HepG2 (cell line): Measurements from ENCODE around the gene BBOX1. TPM values are rescaled to one million over a fixed set of nuclear protein-coding genes. Genes with fewer than 3 reads are reported as not detected.

Experiments used
- ATAC-seq: fragments of 200-7000 bp; cut with Tn5 transposase; 3 replicates; pipeline ENCODE4 v1.9.1; 2020; ENCODE audit warnings: mild to moderate bottlenecking, moderate library complexity
- BruUV-seq: library from RNA; stranded (reverse); fragments of 400-500 nt; replicated peaks from 2 replicates; lab custom pipeline; 2021; lab: Mats Ljungman, UMichigan
- CTCF ChIA-PET: fragments of 300-600 bp; formaldehyde crosslinking; extraction: SDS; loops from one replicate; lab custom pipeline; 2021; ENCODE audit warnings: low total read pairs, inconsistent platforms, low intra/inter-chr PET ratio; lab: Yijun Ruan, JAX
- POLR2A ChIA-PET: fragments of 350-600 bp; sonication (Branson Sonifier 250); formaldehyde crosslinking; loops from one replicate; lab custom pipeline; 2020; ENCODE audit warnings: antibody characterized with exemption, inconsistent platforms; lab: Yijun Ruan, JAX
- DNase-seq: peaks from one replicate; pipeline ENCODE4 v3.0.0-alpha.2; 2015; ENCODE audit warnings: low spot score
- FAIRE-seq: peaks from 3 replicates; lab custom pipeline; 2011; peaks lifted over from hg19 to GRCh38; lab: Jason Lieb, UNC
- H2AFZ ChIP-seq: one replicate; pipeline ENCODE4 v1.6.1; 2011; ENCODE audit warnings: low read length, inconsistent platforms
- H3K27ac ChIP-seq: fragments of 300-600 bp; 3 replicates; pipeline ENCODE4 v1.8.0; 2011; ENCODE audit warnings: mixed run types, mild to moderate bottlenecking, mixed read lengths, low read length, inconsistent platforms; ENCODE audit not compliant: insufficient read depth; ENCODE audit errors: extremely low read length
- H3K27me3 ChIP-seq, 2 experiments: fragments of 200-600 bp in 1 of 2; 2 replicates in 1 of 2; 3 replicates in 1 of 2; pipeline versions ENCODE4 v1.6.0 to v1.8.0; 2011; ENCODE audit warnings: low read length in 2 of 2, mild to moderate bottlenecking in 2 of 2, moderate library complexity in 2 of 2, inconsistent platforms in 1 of 2; ENCODE audit not compliant: insufficient read depth in 2 of 2, control insufficient read depth in 1 of 2
- H3K36me3 ChIP-seq, 2 experiments: fragments of 200-600 bp in 1 of 2; replicated peaks in 1 of 2; 2 replicates in 1 of 2; 3 replicates in 1 of 2; pipeline versions ENCODE4 v1.5.1 to v1.8.0; 2011; ENCODE audit warnings: low read length in 2 of 2, inconsistent platforms in 1 of 2; ENCODE audit not compliant: insufficient read depth in 2 of 2, control insufficient read depth in 1 of 2
- H3K4me1 ChIP-seq: 2 replicates; pipeline ENCODE4 v1.5.1; 2012; ENCODE audit warnings: low read length, inconsistent platforms; ENCODE audit not compliant: insufficient read depth
- H3K4me2 ChIP-seq: 2 replicates; pipeline ENCODE4 v1.6.0; 2011; ENCODE audit warnings: low read depth, low read length, inconsistent platforms
- H3K4me3 ChIP-seq, 3 experiments: fragments of 200-600 bp in 1 of 3; sonication (generic), shearing (Covaris generic) in 1 of 3; replicated peaks in 1 of 3; 2 replicates each; pipeline ENCODE4 v1.5.1; 2011 to 2016; ENCODE audit warnings: low read length in 3 of 3, inconsistent platforms in 2 of 3, low read depth in 2 of 3, mild to moderate bottlenecking in 2 of 3, control low read depth in 1 of 3, mixed read lengths in 1 of 3; ENCODE audit not compliant: insufficient read depth in 1 of 3
- H3K79me2 ChIP-seq: one replicate; pipeline ENCODE4 v1.6.1; 2011; ENCODE audit warnings: low read length, inconsistent platforms; ENCODE audit not compliant: insufficient read depth
- H3K9ac ChIP-seq: 2 replicates; pipeline ENCODE4 v1.6.0; 2011; ENCODE audit warnings: mild to moderate bottlenecking, low read depth, low read length, inconsistent platforms; ENCODE audit not compliant: insufficient read depth
- H3K9me3 ChIP-seq: 2 replicates; pipeline ENCODE4 v1.5.1; 2012; ENCODE audit warnings: mild to moderate bottlenecking, low read length
- H4K20me1 ChIP-seq: 2 replicates; pipeline ENCODE4 v1.6.0; 2011; ENCODE audit warnings: inconsistent platforms, mild to moderate bottlenecking, low read length, moderate library complexity; ENCODE audit not compliant: insufficient read depth
- CREM ChIP-seq, 2 experiments: sonication (generic) in 1 of 2; formaldehyde crosslinking in 1 of 2; IDR thresholded peaks; 2 replicates each; pipeline versions ENCODE4 v1.4.0 to v1.6.1; 2016 to 2020; ENCODE audit warnings: antibody characterized with exemption in 1 of 2, mild to moderate bottlenecking in 1 of 2, missing genetic modification reagents in 1 of 2
- KLF9 ChIP-seq: IDR thresholded peaks from 2 replicates; pipeline ENCODE4 v1.6.1; 2016; ENCODE audit warnings: low read depth
- MED13 ChIP-seq: sonication (generic); formaldehyde crosslinking; IDR thresholded peaks from 2 replicates; pipeline ENCODE4 v1.5.0; 2020; ENCODE audit warnings: missing genetic modification reagents
- MIXL1 ChIP-seq: IDR thresholded peaks from 2 replicates; pipeline ENCODE4 v1.6.1; 2016
- MZF1 ChIP-seq: sonication (generic); formaldehyde crosslinking; IDR thresholded peaks from 2 replicates; pipeline ENCODE4 v1.8.1; 2023; ENCODE audit warnings: mild to moderate bottlenecking, missing genetic modification reagents, borderline replicate concordance
- RBM39 ChIP-seq: fragments of 200-400 bp; formaldehyde crosslinking; IDR thresholded peaks from one replicate; pipeline ENCODE4 v1.6.1; 2018; ENCODE audit warnings: antibody characterized with exemption, mild to moderate bottlenecking, low read depth, low read length; ENCODE audit not compliant: poor library complexity, severe bottlenecking
- REL ChIP-seq: sonication (generic); formaldehyde crosslinking; conservative IDR thresholded peaks from 2 replicates; pipeline ENCODE4 v1.8.0; 2022; ENCODE audit warnings: mild to moderate bottlenecking, missing genetic modification reagents, moderate library complexity
- SMAD3 ChIP-seq: sonication (generic); formaldehyde crosslinking; IDR thresholded peaks from 2 replicates; pipeline ENCODE4 v1.4.0; 2020; ENCODE audit warnings: missing genetic modification reagents
- THAP9 ChIP-seq: sonication (generic); formaldehyde crosslinking; IDR thresholded peaks from 2 replicates; pipeline ENCODE4; 2020; ENCODE audit warnings: missing genetic modification reagents, mild to moderate bottlenecking, borderline replicate concordance
- ZMYM2 ChIP-seq: sonication (generic); formaldehyde crosslinking; IDR thresholded peaks from 2 replicates; pipeline ENCODE4 v1.8.0; 2022; ENCODE audit warnings: mild to moderate bottlenecking, missing genetic modification reagents
- ZNF253 ChIP-seq: sonication (generic); formaldehyde crosslinking; IDR thresholded peaks from 2 replicates; pipeline ENCODE4 v1.8.0; 2022; ENCODE audit warnings: mild to moderate bottlenecking, missing genetic modification reagents, borderline replicate concordance
- ZNF256 ChIP-seq: sonication (generic); formaldehyde crosslinking; conservative IDR thresholded peaks from 2 replicates; pipeline ENCODE4 v1.4.0; 2020; ENCODE audit warnings: missing genetic modification reagents
- ZNF44 ChIP-seq: sonication (generic); formaldehyde crosslinking; IDR thresholded peaks from 2 replicates; pipeline ENCODE4 v1.5.1; 2020; ENCODE audit warnings: mild to moderate bottlenecking, missing genetic modification reagents
- ZNF446 ChIP-seq: sonication (generic); formaldehyde crosslinking; IDR thresholded peaks from 2 replicates; pipeline ENCODE4 v1.5.0; 2020; ENCODE audit warnings: mild to moderate bottlenecking, missing genetic modification reagents
- ZNF563 ChIP-seq: sonication (generic); formaldehyde crosslinking; IDR thresholded peaks from 2 replicates; pipeline ENCODE4 v1.8.0; 2022; ENCODE audit warnings: mild to moderate bottlenecking, moderate library complexity, missing genetic modification reagents
- ZNF569 ChIP-seq: sonication (generic); formaldehyde crosslinking; IDR thresholded peaks from 2 replicates; pipeline ENCODE4 v1.5.0; 2020; ENCODE audit warnings: mild to moderate bottlenecking, missing genetic modification reagents, moderate library complexity, borderline replicate concordance
- ZNF570 ChIP-seq: sonication (generic); formaldehyde crosslinking; IDR thresholded peaks from 2 replicates; pipeline ENCODE4 v1.4.0; 2020; ENCODE audit warnings: mild to moderate bottlenecking, missing genetic modification reagents, borderline replicate concordance
- ZNF749 ChIP-seq: sonication (generic); formaldehyde crosslinking; IDR thresholded peaks from 2 replicates; pipeline ENCODE4 v1.8.0; 2022; ENCODE audit warnings: mild to moderate bottlenecking, missing genetic modification reagents, moderate library complexity, borderline replicate concordance
- WGBS: methylation state at CpG from one replicate; pipeline ENCODE4 v1.1.6; 2017; ENCODE audit warnings: low lambda C conversion rate; 5-methylcytosine and 5-hydroxymethylcytosine counted together
- in situ Hi-C: cut with HindIII; loops from 2 replicates; pipeline ENCODE4 v1.10.0; 2017; ENCODE audit warnings: low pct_unique_long_range_greater_than_20kb; ENCODE audit not compliant: extremely low pct_ligation_motif_present
- intact Hi-C: fragments of 100-400 bp; cut with micrococcal nuclease; formaldehyde crosslinking; loops from one replicate; pipeline ENCODE4 v1.10.0; 2022; ENCODE audit not compliant: unreplicated experiment
- polyA plus RNA-seq, 8 experiments: library from polyadenylated mRNA; depleted of rRNA in 3 of 8; stranded (reverse) in 7 of 8; unstranded in 1 of 8; fragments of >200 nt; fragmentation: Illumina TruSeq in 4 of 8; extraction: Trizol in 4 of 8; gene quantifications; 2 replicates each; pipeline versions ENCODE4 v1.2.1 to v1.2.3, GENCODE V29; 2011 to 2016; ENCODE audit warnings: low read depth in 4 of 8, missing spikeins in 1 of 8, mixed read lengths in 1 of 8; ENCODE audit not compliant: insufficient read depth in 1 of 8
- total RNA-seq, 5 experiments: library from RNA; depleted of rRNA; stranded (reverse); fragments of >200 nt; fragmentation: Illumina TruSeq; extraction: Trizol; gene quantifications; 2 replicates each; pipeline ENCODE4 v1.2.3, GENCODE V29; 2016; ENCODE audit warnings: low read depth in 1 of 5

The BBOX1 gene
- total and polyA plus RNA-seq, 2 of the 13 experiments (the other 11 are each of a cell fraction or from before 2014, with no cell fraction given), result not detected

GRCh38 chr11:27075192-27075591 lies 34.6 kb downstream of the BBOX1 start:
- intact Hi-C loops (no loop called here), in situ Hi-C loops (no loop called here)
- ChIA-PET POLR2A (no interaction called here), CTCF (no interaction called here)
- H3K27ac ChIP-seq, result no peak overlapping the region
- no peak overlapping the region for H3K4me3 ChIP-seq
- H3K9me3 ChIP-seq, result no peaks in the 10 kb centered on the region
- H2AFZ ChIP-seq, result no peak overlapping the region
- no peak for FAIRE-seq
- ATAC-seq, result no peak
- DNase-seq, result no peak
- 0% methylated on average over 1 of the region's 1 CpG for WGBS
- no peaks in the 10 kb centered on the region for H3K79me2 ChIP-seq
- TF ChIP-seq ZMYM2 (CRISPR knock-in tag) (no peak), ZNF253 (CRISPR knock-in tag) (no peak), ZNF749 (no peak), ZNF563 (no peak)
- no peak overlapping the region for H3K4me2 ChIP-seq
- H3K27me3 ChIP-seq, result no peaks in the 10 kb centered on the region
- H3K4me1 ChIP-seq, result no peaks in the 10 kb centered on the region
- no peaks in the 10 kb centered on the region for H3K36me3 ChIP-seq
- no TSS peak for BruUV-seq
- no peak overlapping the region for H3K9ac ChIP-seq
- H4K20me1 ChIP-seq, result no peaks in the 10 kb centered on the region

DNA sequence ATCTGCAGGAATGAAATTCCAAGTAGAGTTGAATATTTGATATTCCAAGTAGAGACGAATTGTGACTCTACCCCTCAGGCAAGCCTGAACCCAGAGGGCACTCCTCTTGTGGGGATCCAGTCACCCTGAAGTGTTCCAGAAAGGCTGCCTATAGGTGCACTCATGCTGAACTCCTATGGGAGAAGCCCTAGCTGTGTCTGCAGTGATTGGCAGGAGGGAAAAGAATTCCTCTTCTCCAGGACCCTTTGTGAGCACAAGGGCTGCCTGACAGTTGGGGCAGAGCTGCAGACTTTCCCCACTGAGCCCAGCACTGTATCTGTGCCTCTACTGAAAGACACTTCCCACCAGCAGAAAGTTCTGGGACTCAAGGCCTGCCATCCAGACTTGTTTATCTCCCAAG lies 35.0 kb downstream of the BBOX1 start:
- no peaks in the 10 kb centered on the region for H3K27me3 ChIP-seq
- H3K4me2 ChIP-seq, result no peak overlapping the region
- H3K4me1 ChIP-seq, result no peaks in the 10 kb centered on the region
- in situ Hi-C loops, result no loop called here
- CTCF ChIA-PET, result no interaction called here
- ATAC-seq (no peak), DNase-seq (no peak), FAIRE-seq (no peak)
- POLR2A ChIA-PET, result no interaction called here
- no peaks in the 10 kb centered on the region for H3K36me3 ChIP-seq
- H3K79me2 ChIP-seq, result no peaks in the 10 kb centered on the region
- H3K9ac ChIP-seq, result no peak overlapping the region
- no peak overlapping the region for H2AFZ ChIP-seq
- intact Hi-C loops, result no loop called here
- no TSS peak for BruUV-seq
- WGBS, result no CpG with 5 or more reads among the region's 1 CpG
- no peaks in the 10 kb centered on the region for H3K9me3 ChIP-seq
- no peak overlapping the region for H3K27ac ChIP-seq
- no peaks in the 10 kb centered on the region for H4K20me1 ChIP-seq
- H3K4me3 ChIP-seq, result no peak overlapping the region
- TF ChIP-seq CREM (IDR thresholded peaks at IDR 0.05) (no peak), CREM (CRISPR knock-in tag; IDR thresholded peaks at IDR 0.05) (no peak), MED13 (CRISPR knock-in tag) (no peak), ZNF570 (CRISPR knock-in tag) (no peak), MIXL1 (CRISPR knock-in tag) (no peak), REL (CRISPR knock-in tag) (no peak), KLF9 (CRISPR knock-in tag) (no peak), ZNF446 (CRISPR knock-in tag) (no peak), RBM39 (no peak), ZNF256 (CRISPR knock-in tag) (no peak), MZF1 (CRISPR knock-in tag) (no peak), THAP9 (CRISPR knock-in tag) (no peak), ZNF44 (CRISPR knock-in tag) (no peak), ZNF569 (no peak), SMAD3 (CRISPR knock-in tag) (no peak)
